HEK293 (cell line): Measurements from ENCODE around the gene NEK7.

ENCODE experiments used
- ATF2 ChIP-seq: fragments of 450-650 bp; formaldehyde crosslinking; IDR thresholded peaks from 2 replicates; pipeline ENCODE4 v1.5.1; 2016; ENCODE audit warnings: missing biosample characterization, missing genetic modification characterization, low read depth
- GLIS2 ChIP-seq: fragments of 450-650 bp; formaldehyde crosslinking; IDR thresholded peaks from 2 replicates; pipeline ENCODE4 v1.5.1; 2016; ENCODE audit warnings: missing biosample characterization, missing genetic modification characterization
- KLF1 ChIP-seq: fragments of 450-650 bp; formaldehyde crosslinking; IDR thresholded peaks from 2 replicates; pipeline ENCODE4 v1.5.1; 2016; ENCODE audit warnings: missing biosample characterization, missing genetic modification characterization
- MYNN ChIP-seq: fragments of 450-650 bp; formaldehyde crosslinking; IDR thresholded peaks from 2 replicates; pipeline ENCODE4 v1.5.1; 2016; ENCODE audit warnings: missing biosample characterization, missing genetic modification characterization, borderline replicate concordance
- PBX3 ChIP-seq: sonication (generic); formaldehyde crosslinking; IDR thresholded peaks from 2 replicates; pipeline ENCODE4 v1.8.1; 2022; ENCODE audit warnings: mild to moderate bottlenecking, moderate library complexity, missing genetic modification reagents
- ZBTB8A ChIP-seq: fragments of 450-650 bp; formaldehyde crosslinking; IDR thresholded peaks from 2 replicates; pipeline ENCODE4 v1.5.1; 2016; ENCODE audit warnings: missing biosample characterization, missing genetic modification characterization
- ZNF114 ChIP-seq: fragments of 450-650 bp; formaldehyde crosslinking; IDR thresholded peaks from 2 replicates; pipeline ENCODE4 v1.5.0; 2017; ENCODE audit warnings: missing biosample characterization, missing genetic modification characterization
- ZNF223 ChIP-seq: fragments of 450-650 bp; formaldehyde crosslinking; IDR thresholded peaks from 2 replicates; pipeline ENCODE4 v1.5.1; 2016; ENCODE audit warnings: missing biosample characterization, missing genetic modification characterization
- ZNF404 ChIP-seq: fragments of 450-650 bp; formaldehyde crosslinking; IDR thresholded peaks from 2 replicates; pipeline ENCODE4 v1.5.1; 2017; ENCODE audit warnings: missing biosample characterization, missing genetic modification characterization
- ZNF544 ChIP-seq: fragments of 450-650 bp; formaldehyde crosslinking; IDR thresholded peaks from 2 replicates; pipeline ENCODE4 v1.5.0; 2017; ENCODE audit warnings: missing biosample characterization, missing genetic modification characterization
- ZNF76 ChIP-seq: fragments of 450-650 bp; formaldehyde crosslinking; IDR thresholded peaks from 2 replicates; pipeline ENCODE4; 2016; ENCODE audit warnings: low read depth, missing biosample characterization, missing genetic modification characterization, borderline replicate concordance
- TF ChIP-seq, protein P1 (sequence below): fragments of 450-650 bp; formaldehyde crosslinking; IDR thresholded peaks from 2 replicates; pipeline ENCODE4 v1.5.1; 2016; ENCODE audit warnings: missing biosample characterization, missing genetic modification characterization
- TF ChIP-seq, protein P2 (sequence below): fragments of 450-650 bp; formaldehyde crosslinking; IDR thresholded peaks from 2 replicates; pipeline ENCODE4 v1.5.1; 2016; ENCODE audit warnings: missing biosample characterization, missing genetic modification characterization

DNA sequence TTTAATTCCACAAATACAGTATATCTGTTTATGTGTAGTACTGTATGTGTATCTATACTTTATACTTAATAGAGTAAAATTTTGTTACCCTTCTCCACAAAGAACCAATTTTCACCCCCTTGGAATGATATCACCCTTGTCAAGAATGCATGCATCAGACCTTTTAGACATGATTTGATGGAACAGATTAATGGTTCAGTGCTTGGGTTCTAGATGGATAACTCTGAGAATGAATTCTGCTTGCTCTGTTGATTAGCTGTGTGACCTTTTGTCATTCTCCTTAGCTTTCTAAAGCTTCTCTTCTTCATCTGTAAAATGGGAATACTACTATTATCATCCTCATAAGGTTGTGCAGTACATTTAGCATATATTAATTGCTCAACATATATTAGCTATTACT, 105.1 kb downstream of the NEK7 start:
- TF ChIP-seq, protein P1, sequence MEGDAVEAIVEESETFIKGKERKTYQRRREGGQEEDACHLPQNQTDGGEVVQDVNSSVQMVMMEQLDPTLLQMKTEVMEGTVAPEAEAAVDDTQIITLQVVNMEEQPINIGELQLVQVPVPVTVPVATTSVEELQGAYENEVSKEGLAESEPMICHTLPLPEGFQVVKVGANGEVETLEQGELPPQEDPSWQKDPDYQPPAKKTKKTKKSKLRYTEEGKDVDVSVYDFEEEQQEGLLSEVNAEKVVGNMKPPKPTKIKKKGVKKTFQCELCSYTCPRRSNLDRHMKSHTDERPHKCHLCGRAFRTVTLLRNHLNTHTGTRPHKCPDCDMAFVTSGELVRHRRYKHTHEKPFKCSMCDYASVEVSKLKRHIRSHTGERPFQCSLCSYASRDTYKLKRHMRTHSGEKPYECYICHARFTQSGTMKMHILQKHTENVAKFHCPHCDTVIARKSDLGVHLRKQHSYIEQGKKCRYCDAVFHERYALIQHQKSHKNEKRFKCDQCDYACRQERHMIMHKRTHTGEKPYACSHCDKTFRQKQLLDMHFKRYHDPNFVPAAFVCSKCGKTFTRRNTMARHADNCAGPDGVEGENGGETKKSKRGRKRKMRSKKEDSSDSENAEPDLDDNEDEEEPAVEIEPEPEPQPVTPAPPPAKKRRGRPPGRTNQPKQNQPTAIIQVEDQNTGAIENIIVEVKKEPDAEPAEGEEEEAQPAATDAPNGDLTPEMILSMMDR (tag by site-specific recombination), result no peak
- TF ChIP-seq, protein P2, sequence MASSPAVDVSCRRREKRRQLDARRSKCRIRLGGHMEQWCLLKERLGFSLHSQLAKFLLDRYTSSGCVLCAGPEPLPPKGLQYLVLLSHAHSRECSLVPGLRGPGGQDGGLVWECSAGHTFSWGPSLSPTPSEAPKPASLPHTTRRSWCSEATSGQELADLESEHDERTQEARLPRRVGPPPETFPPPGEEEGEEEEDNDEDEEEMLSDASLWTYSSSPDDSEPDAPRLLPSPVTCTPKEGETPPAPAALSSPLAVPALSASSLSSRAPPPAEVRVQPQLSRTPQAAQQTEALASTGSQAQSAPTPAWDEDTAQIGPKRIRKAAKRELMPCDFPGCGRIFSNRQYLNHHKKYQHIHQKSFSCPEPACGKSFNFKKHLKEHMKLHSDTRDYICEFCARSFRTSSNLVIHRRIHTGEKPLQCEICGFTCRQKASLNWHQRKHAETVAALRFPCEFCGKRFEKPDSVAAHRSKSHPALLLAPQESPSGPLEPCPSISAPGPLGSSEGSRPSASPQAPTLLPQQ (tag by site-specific recombination), result no peak
- TF ChIP-seq PBX3 (CRISPR knock-in tag), result no peak
- TF ChIP-seq ZNF114 (tag by site-specific recombination), result no peak
- no peak for TF ChIP-seq ATF2 (tag by site-specific recombination)
- TF ChIP-seq MYNN (tag by site-specific recombination), result no peak
- no peak for TF ChIP-seq ZNF223 (tag by site-specific recombination)
- TF ChIP-seq ZBTB8A, result no peak
- TF ChIP-seq ZNF76 (tag by site-specific recombination), result no peak
- no peak for TF ChIP-seq KLF1 (tag by site-specific recombination)
- no peak for TF ChIP-seq ZNF544 (tag by site-specific recombination)
- TF ChIP-seq GLIS2 (tag by site-specific recombination), result no peak
- TF ChIP-seq ZNF404 (tag by site-specific recombination), result no peak
